H9 (cell line): ENCODE data around the gene ATF1. TPM values are rescaled to one million over a fixed set of nuclear protein-coding genes. Genes with fewer than 3 reads are reported as not detected.
"Not testable (repeated sequence)": the region's sequence is repeated elsewhere in the genome, so short reads cannot be mapped to it uniquely, and the experiment has no call there.

ENCODE experiments used
- DNase-seq: peaks from one replicate; pipeline ENCODE4 v3.0.0-alpha.2; 2017
- H2AFZ ChIP-seq: one replicate; pipeline ENCODE4 v1.6.1; 2013; ENCODE audit warnings: mild to moderate bottlenecking, low read length, control low read depth, moderate library complexity
- H2AK5ac ChIP-seq: 2 replicates; pipeline ENCODE4 v1.6.1; 2013; ENCODE audit warnings: low read length, control low read depth, mixed read lengths; ENCODE audit not compliant: insufficient read length
- H2BK120ac ChIP-seq: one replicate; pipeline ENCODE4 v1.6.1; 2013; ENCODE audit warnings: low read depth, mild to moderate bottlenecking, low read length, control low read depth, inconsistent platforms; ENCODE audit not compliant: poor library complexity, severe bottlenecking
- H2BK12ac ChIP-seq: 2 replicates; pipeline ENCODE4 v1.6.1; 2013; ENCODE audit warnings: low read length, control low read depth, mixed read lengths, low read depth; ENCODE audit not compliant: insufficient read length
- H2BK15ac ChIP-seq: 2 replicates; pipeline ENCODE4 v1.6.1; 2013; ENCODE audit warnings: low read depth, low read length, control low read depth
- H2BK20ac ChIP-seq: one replicate; pipeline ENCODE4 v1.6.1; 2013; ENCODE audit warnings: low read depth, mild to moderate bottlenecking, low read length, control low read depth, inconsistent platforms; ENCODE audit not compliant: poor library complexity, severe bottlenecking
- H2BK5ac ChIP-seq: 2 replicates; pipeline ENCODE4 v1.6.1; 2013; ENCODE audit warnings: low read length, control low read depth, mixed read lengths; ENCODE audit not compliant: insufficient read length
- H3K14ac ChIP-seq: 2 replicates; pipeline ENCODE4 v1.6.1; 2013; ENCODE audit warnings: low read length, control low read depth; ENCODE audit not compliant: insufficient read depth
- H3K18ac ChIP-seq: 2 replicates; pipeline ENCODE4 v1.6.1; 2013; ENCODE audit warnings: low read depth, mild to moderate bottlenecking, mixed read lengths, low read length, control low read depth; ENCODE audit not compliant: insufficient read length
- H3K23ac ChIP-seq: 2 replicates; pipeline ENCODE4 v1.6.1; 2013; ENCODE audit warnings: low read length, control low read depth, mixed read lengths, low read depth; ENCODE audit not compliant: insufficient read length
- H3K23me2 ChIP-seq: 2 replicates; pipeline ENCODE4 v1.6.1; 2013; ENCODE audit warnings: low read depth, mild to moderate bottlenecking, mixed read lengths, low read length, control low read depth; ENCODE audit not compliant: insufficient read length, poor library complexity, severe bottlenecking
- H3K27ac ChIP-seq: 2 replicates; pipeline ENCODE4 v1.5.1; 2013; ENCODE audit warnings: low read length, control low read depth, mixed read lengths, low read depth; ENCODE audit not compliant: insufficient read length
- H3K27me3 ChIP-seq: 2 replicates; pipeline ENCODE4 v1.6.1; 2013; ENCODE audit warnings: low read length, control low read depth, inconsistent platforms; ENCODE audit not compliant: insufficient read depth
- H3K4ac ChIP-seq: 2 replicates; pipeline ENCODE4 v1.6.1; 2013; ENCODE audit warnings: low read depth, mild to moderate bottlenecking, control low read depth, inconsistent platforms, low read length, moderate library complexity
- H3K4me1 ChIP-seq: 2 replicates; pipeline ENCODE4 v1.6.1; 2013; ENCODE audit warnings: low read length, control low read depth, inconsistent platforms; ENCODE audit not compliant: insufficient read depth
- H3K4me2 ChIP-seq: 2 replicates; pipeline ENCODE4 v1.6.1; 2013; ENCODE audit warnings: low read length, control low read depth, mixed read lengths; ENCODE audit not compliant: insufficient read length, insufficient read depth
- H3K56ac ChIP-seq: 2 replicates; pipeline ENCODE4 v1.6.1; 2013; ENCODE audit warnings: low read depth, mild to moderate bottlenecking, mixed read lengths, low read length, control low read depth; ENCODE audit not compliant: insufficient read length
- H3K79me1 ChIP-seq: 2 replicates; pipeline ENCODE4 v1.6.1; 2013; ENCODE audit warnings: low read depth, mild to moderate bottlenecking, moderate library complexity, low read length, control low read depth, inconsistent platforms; ENCODE audit not compliant: insufficient read depth, poor library complexity, severe bottlenecking
- H3K79me2 ChIP-seq: 2 replicates; pipeline ENCODE4 v1.6.1; 2013; ENCODE audit warnings: low read length, control low read depth, inconsistent platforms; ENCODE audit not compliant: insufficient read depth
- H3K9ac ChIP-seq: 2 replicates; pipeline ENCODE4 v1.6.1; 2013; ENCODE audit warnings: low read length, control low read depth, mixed read lengths; ENCODE audit not compliant: insufficient read length; ENCODE audit errors: extremely low read depth
- H3K9me3 ChIP-seq: one replicate; pipeline ENCODE4 v1.6.1; 2013; ENCODE audit warnings: low read depth, low read length, inconsistent platforms; ENCODE audit not compliant: control insufficient read depth
- H3T11ph ChIP-seq: one replicate; pipeline ENCODE4 v1.6.1; 2013; ENCODE audit warnings: mild to moderate bottlenecking, low read length, control low read depth, inconsistent platforms
- H4K20me1 ChIP-seq: one replicate; pipeline ENCODE4 v1.6.1; 2013; ENCODE audit not compliant: control insufficient read depth, insufficient read length, insufficient read depth
- H4K5ac ChIP-seq: 2 replicates; pipeline ENCODE4 v1.6.1; 2013; ENCODE audit warnings: low read depth, mild to moderate bottlenecking, mixed read lengths, low read length, control low read depth; ENCODE audit not compliant: insufficient read length
- H4K8ac ChIP-seq: replicated peaks from 2 replicates; pipeline ENCODE4 v1.6.1; 2013; ENCODE audit warnings: low read length, control low read depth, mixed read lengths, low read depth; ENCODE audit not compliant: insufficient read length
- H4K91ac ChIP-seq: 2 replicates; pipeline ENCODE4 v1.6.1; 2013; ENCODE audit warnings: low read depth, mild to moderate bottlenecking, moderate library complexity, mixed read lengths, low read length, control low read depth; ENCODE audit not compliant: insufficient read length
- H3K27ac Mint-ChIP-seq, 3 experiments: 2 replicates in 2 of 3; 3 replicates in 1 of 3; pipeline ENCODE4 v1.8.0; 2020 to 2021; ENCODE audit warnings: mixed read lengths in 3 of 3, mild to moderate bottlenecking in 1 of 3, moderate library complexity in 1 of 3
- H3K27me3 Mint-ChIP-seq: 2 replicates; pipeline ENCODE4 v1.8.0; 2021; ENCODE audit warnings: low read depth, mild to moderate bottlenecking, moderate library complexity, mixed read lengths
- H3K36me3 Mint-ChIP-seq, 3 experiments: 2 replicates in 2 of 3; 3 replicates in 1 of 3; pipeline ENCODE4 v1.8.0; 2020 to 2021; ENCODE audit warnings: low read depth in 3 of 3, mixed read lengths in 3 of 3; ENCODE audit not compliant: insufficient read depth in 1 of 3
- H3K4me1 Mint-ChIP-seq, 2 experiments: 2 replicates each; pipeline ENCODE4 v1.8.0; 2020; ENCODE audit warnings: mixed read lengths in 2 of 2
- H3K4me3 Mint-ChIP-seq, 2 experiments: 2 replicates in 1 of 2; 3 replicates in 1 of 2; pipeline ENCODE4 v1.8.0; 2020 to 2021; ENCODE audit warnings: mild to moderate bottlenecking in 2 of 2, mixed read lengths in 2 of 2, moderate library complexity in 1 of 2
- H3K9me3 Mint-ChIP-seq, 2 experiments: 2 replicates in 1 of 2; 3 replicates in 1 of 2; pipeline ENCODE4 v1.8.0; 2020; ENCODE audit warnings: mild to moderate bottlenecking in 2 of 2, mixed read lengths in 2 of 2, moderate library complexity in 1 of 2
- WGBS: extraction: QIAGEN DNeasy Blood & Tissue Kit; methylation state at CpG from one replicate; pipeline ENCODE4 v1.1.7; 2013; ENCODE audit warnings: missing lambda C conversion rate, low lambda C conversion rate, mixed read lengths; ENCODE audit not compliant: insufficient read length; ENCODE audit errors: extremely low coverage; 5-methylcytosine and 5-hydroxymethylcytosine counted together
- total RNA-seq: library from RNA; stranded (reverse); gene quantifications from 2 replicates; pipeline ENCODE4 v1.2.1, GENCODE V29; 2021

ATF1 gene
- total RNA-seq, 1 experiment from 2014 or later, result 47.8 TPM

- H2BK120ac ChIP-seq, H3K23ac ChIP-seq, H3K4me3 Mint-ChIP-seq, H3K79me1 ChIP-seq, H2BK15ac ChIP-seq, H3K9me3 ChIP-seq, H3K27ac Mint-ChIP-seq, H3K18ac ChIP-seq, H4K5ac ChIP-seq, H3K4me1 Mint-ChIP-seq, H3K56ac ChIP-seq, H2BK20ac ChIP-seq, H3K9me3 Mint-ChIP-seq, H3K4me1 ChIP-seq, H3K23me2 ChIP-seq, H2AFZ ChIP-seq, H3K4ac ChIP-seq, H4K20me1 ChIP-seq, H2BK12ac ChIP-seq, H3K27me3 Mint-ChIP-seq, H3K14ac ChIP-seq, H3K4me2 ChIP-seq, H4K91ac ChIP-seq, H3K27me3 ChIP-seq, H3K9ac ChIP-seq, H2BK5ac ChIP-seq, H3K79me2 ChIP-seq, H2AK5ac ChIP-seq, H3K27ac ChIP-seq, H3T11ph ChIP-seq, H4K8ac ChIP-seq, DNase-seq: not testable (repeated sequence)
- no CpG with 5 or more reads among the region's 7 CpGs for WGBS
- H3K36me3 Mint-ChIP-seq, result peaks cover 20 to 68% (median 47%) of the 10 kb centered on the region in 3 experiments
Observed at GRCh38 chr12:50814921-50815320, 51.0 kb downstream of the ATF1 start.
